GM23338 (cell line): Measurements from ENCODE around the gene ZNF778. TPM values are rescaled to one million over a fixed set of nuclear protein-coding genes. Genes with fewer than 3 reads are reported as not detected.

ENCODE experiments used
- ATAC-seq: fragments of 200-7000 bp; cut with Tn5 transposase; 3 replicates; pipeline ENCODE4 v1.9.1; 2020
- DNase-seq: peaks from one replicate; pipeline ENCODE4 v3.0.0-alpha.2; 2015; ENCODE audit warnings: low spot score
- H2AFZ ChIP-seq: fragments of 200-600 bp; sonication (generic); 2 replicates; pipeline ENCODE4 v1.8.0; 2016; ENCODE audit warnings: antibody characterized with exemption, mild to moderate bottlenecking, moderate library complexity
- H3F3A ChIP-seq: fragments of 200-600 bp; sonication (generic); replicated peaks from 2 replicates; pipeline ENCODE4 v1.8.0; 2017; ENCODE audit warnings: antibody characterized with exemption, mixed run types, low read depth
- H3K27ac ChIP-seq: fragments of 200-600 bp; sonication (generic); 2 replicates; pipeline ENCODE4 v1.6.1; 2016; ENCODE audit warnings: low read depth
- H3K27me3 ChIP-seq: fragments of 200-600 bp; sonication (generic); 2 replicates; pipeline ENCODE4 v1.8.0; 2016; ENCODE audit warnings: mild to moderate bottlenecking, mixed run types, moderate library complexity; ENCODE audit not compliant: insufficient read depth
- H3K36me3 ChIP-seq: fragments of 200-600 bp; sonication (generic); 2 replicates; pipeline ENCODE4 v1.8.0; 2016; ENCODE audit warnings: mild to moderate bottlenecking; ENCODE audit not compliant: insufficient read depth
- H3K4me1 ChIP-seq: fragments of 200-600 bp; sonication (generic); 2 replicates; pipeline ENCODE4 v1.8.0; 2016; ENCODE audit warnings: mild to moderate bottlenecking, moderate library complexity; ENCODE audit not compliant: insufficient read depth
- H3K4me2 ChIP-seq: fragments of 200-600 bp; sonication (generic); 2 replicates; pipeline ENCODE4 v1.7.1; 2017; ENCODE audit warnings: mixed run types
- H3K4me3 ChIP-seq: fragments of 200-600 bp; sonication (generic); 2 replicates; pipeline ENCODE4 v1.6.1; 2016; ENCODE audit warnings: mixed run types
- H3K79me2 ChIP-seq: fragments of 200-600 bp; sonication (generic); replicated peaks from 2 replicates; pipeline ENCODE4 v1.8.0; 2017; ENCODE audit warnings: mild to moderate bottlenecking; ENCODE audit not compliant: insufficient read depth
- H3K9me2 ChIP-seq: fragments of 200-600 bp; sonication (generic); 2 replicates; pipeline ENCODE4 v1.8.0; 2017; ENCODE audit not compliant: insufficient read depth
- H4K20me1 ChIP-seq: fragments of 200-600 bp; sonication (generic); replicated peaks from 2 replicates; pipeline ENCODE4 v1.8.0; 2017; ENCODE audit warnings: mild to moderate bottlenecking; ENCODE audit not compliant: insufficient read depth
- H3K27ac Mint-ChIP-seq: 2 replicates; pipeline ENCODE4 v1.8.0; 2020; ENCODE audit warnings: inconsistent platforms, mild to moderate bottlenecking, moderate library complexity, mixed read lengths
- H3K27me3 Mint-ChIP-seq: 3 replicates; pipeline ENCODE4 v1.8.0; 2022; ENCODE audit warnings: low read depth, mild to moderate bottlenecking, moderate library complexity, mixed read lengths, inconsistent platforms; ENCODE audit not compliant: insufficient read depth, poor library complexity
- H3K36me3 Mint-ChIP-seq: 3 replicates; pipeline ENCODE4 v1.8.0; 2021; ENCODE audit warnings: low read depth, mild to moderate bottlenecking, inconsistent platforms, moderate library complexity, mixed read lengths
- H3K4me1 Mint-ChIP-seq: 3 replicates; pipeline ENCODE4 v1.8.0; 2020; ENCODE audit warnings: mild to moderate bottlenecking, inconsistent platforms, mixed read lengths
- H3K4me3 Mint-ChIP-seq: 3 replicates; pipeline ENCODE4 v1.8.0; 2021; ENCODE audit warnings: moderate library complexity, mild to moderate bottlenecking, inconsistent platforms, mixed read lengths
- H3K9me3 Mint-ChIP-seq: 3 replicates; pipeline ENCODE4 v1.8.0; 2020; ENCODE audit warnings: moderate library complexity, mild to moderate bottlenecking, inconsistent platforms, mixed read lengths
- CREB1 ChIP-seq: fragments of 250-450 bp; sonication (Bioruptor Pico); IDR thresholded peaks from 2 replicates; pipeline ENCODE4 v1.5.0; 2020; ENCODE audit warnings: low read depth, mild to moderate bottlenecking, moderate library complexity
- EZH2 ChIP-seq: fragments of 200-600 bp; sonication (generic); IDR thresholded peaks from one replicate; pipeline ENCODE4 v1.8.0; 2017; ENCODE audit warnings: antibody characterized with exemption, mild to moderate bottlenecking, low read depth; ENCODE audit not compliant: unreplicated experiment
- EZH2phosphoT487 ChIP-seq: fragments of 200-600 bp; sonication (generic); IDR thresholded peaks from one replicate; pipeline ENCODE4 v1.8.1; 2018; ENCODE audit warnings: antibody characterized with exemption; ENCODE audit not compliant: unreplicated experiment
- JUNB ChIP-seq: IDR thresholded peaks from one replicate; pipeline ENCODE4 v1.6.1; 2016; ENCODE audit warnings: antibody characterized with exemption; ENCODE audit not compliant: unreplicated experiment
- NANOG ChIP-seq: IDR thresholded peaks from 2 replicates; pipeline ENCODE4 v1.6.1; 2016; ENCODE audit warnings: antibody characterized with exemption, borderline replicate concordance
- POLR2AphosphoS5 ChIP-seq: IDR thresholded peaks from 2 replicates; pipeline ENCODE4 v1.6.1; 2016; ENCODE audit warnings: antibody characterized with exemption, low read depth
- STAT1 ChIP-seq: IDR thresholded peaks from one replicate; pipeline ENCODE4 v1.6.1; 2016; ENCODE audit warnings: antibody characterized with exemption; ENCODE audit not compliant: unreplicated experiment
- ZNF114 ChIP-seq: fragments of 250-450 bp; sonication (Bioruptor Pico); IDR thresholded peaks from 2 replicates; pipeline ENCODE4 v1.5.0; 2020; ENCODE audit warnings: mild to moderate bottlenecking, moderate library complexity
- ZNF331 ChIP-seq: fragments of 250-450 bp; sonication (Bioruptor Pico); IDR thresholded peaks from 2 replicates; pipeline ENCODE4 v1.5.0; 2020; ENCODE audit warnings: low read depth, mild to moderate bottlenecking, moderate library complexity
- polyA plus RNA-seq: library from polyadenylated mRNA; unstranded; fragments of >200 nt; fragmentation: Nextera tagmentation; extraction: Ambion mirVana; gene quantifications from 2 replicates; pipeline ENCODE4 v1.2.1, GENCODE V29; 2016
- total RNA-seq: library from RNA; depleted of rRNA; stranded (reverse); fragments of >200 nt; shearing (Covaris generic); gene quantifications from 2 replicates; pipeline ENCODE4 v1.2.3, GENCODE V29; 2014
- TF ChIP-seq, protein P1 (sequence below): IDR thresholded peaks from one replicate; pipeline ENCODE4 v1.6.1; 2018; ENCODE audit warnings: antibody characterized with exemption; ENCODE audit not compliant: unreplicated experiment
- TF ChIP-seq, protein P2 (sequence below): IDR thresholded peaks from 2 replicates; pipeline ENCODE4 v1.6.1; 2016; ENCODE audit warnings: antibody characterized with exemption
- TF ChIP-seq, protein P3 (sequence below), 2 experiments: fragments of 200-600 bp in 1 of 2; sonication (generic) in 1 of 2; conservative IDR thresholded peaks; 2 replicates each; pipeline versions ENCODE4 v1.5.1 to v1.6.1; 2016 to 2017; ENCODE audit warnings: antibody characterized with exemption in 2 of 2, low read depth in 2 of 2, mild to moderate bottlenecking in 2 of 2, moderate library complexity in 1 of 2
- TF ChIP-seq, protein P4 (sequence below): fragments of 250-450 bp; sonication (Bioruptor Pico); IDR thresholded peaks from 2 replicates; pipeline ENCODE4 v1.5.0; 2020; ENCODE audit warnings: mild to moderate bottlenecking, moderate library complexity

The ZNF778 gene
- total and polyA plus RNA-seq, 2 experiments from 2014 or later, result 7.9 to 43.4 TPM

DNA sequence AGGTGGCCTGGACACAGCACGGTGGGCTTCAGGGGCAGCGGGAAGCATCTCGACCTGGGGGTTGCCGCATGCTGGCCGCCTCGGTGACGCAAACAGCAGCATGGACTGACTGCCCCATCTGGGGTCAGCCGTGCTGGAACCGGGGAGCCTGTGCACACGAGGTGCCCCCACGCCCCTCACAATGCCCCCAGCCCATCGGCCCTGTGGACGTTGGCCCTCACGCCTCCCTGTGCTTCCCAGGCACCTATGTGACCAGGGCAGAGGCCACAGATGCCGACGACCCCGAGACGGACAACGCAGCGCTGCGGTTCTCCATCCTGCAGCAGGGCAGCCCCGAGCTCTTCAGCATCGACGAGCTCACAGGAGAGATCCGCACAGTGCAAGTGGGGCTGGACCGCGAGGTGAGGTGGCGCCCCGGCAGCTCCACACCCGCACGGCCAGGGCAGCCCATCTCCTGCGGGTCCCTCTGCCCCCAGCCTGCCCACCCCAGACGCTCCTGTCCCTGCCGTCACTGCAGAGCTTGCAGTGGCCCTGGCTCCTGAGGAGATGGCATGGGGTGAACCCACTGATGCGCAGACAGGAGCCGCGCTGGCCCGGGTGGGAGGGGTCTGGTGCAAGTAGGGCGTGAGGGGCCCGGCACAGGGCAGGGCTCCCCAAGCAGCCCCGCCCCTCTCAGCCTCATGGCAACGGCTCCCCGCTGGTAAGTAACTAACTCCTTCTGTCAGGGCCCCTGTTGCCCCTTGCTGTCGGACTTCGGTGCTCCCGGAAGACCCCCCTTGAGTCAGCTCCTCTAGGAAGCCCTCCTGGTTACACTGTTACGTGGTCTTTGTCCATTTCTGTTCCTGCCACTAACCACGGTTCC lies 32.3 kb upstream of the ZNF778 start:
- H3K27ac Mint-ChIP-seq, result no peak overlapping the region

More for the DNA sequence above, 32.3 kb upstream of the ZNF778 start:
- Histone ChIP-seq H3K9me2 (no peaks in the 10 kb centered on the region), H3K4me1 (no peaks in the 10 kb centered on the region), H3K4me2 (no peak overlapping the region), H4K20me1 (no peaks in the 10 kb centered on the region), H2AFZ (no peak overlapping the region), H3K79me2 (no peaks in the 10 kb centered on the region), H3F3A (no peaks in the 10 kb centered on the region), H3K4me3 (no peak overlapping the region), H3K27ac (no peak overlapping the region), H3K27me3 (no peaks in the 10 kb centered on the region), H3K36me3 (no peaks in the 10 kb centered on the region)
- Mint-ChIP-seq H3K4me1 (no peaks in the 10 kb centered on the region), H3K27me3 (peaks cover 7% of the 10 kb centered on the region), H3K36me3 (no peaks in the 10 kb centered on the region), H3K9me3 (peaks cover 3% of the 10 kb centered on the region; the same call in 1 of the 3 replicates), H3K4me3 (no peak overlapping the region)
- TF ChIP-seq JUNB (no peak), EZH2 (no peak), EZH2phosphoT487 (no peak), ZNF114 (CRISPR knock-in tag) (no peak), CREB1 (CRISPR knock-in tag) (no peak), POLR2AphosphoS5 (no peak), NANOG (no peak), ZNF331 (CRISPR knock-in tag) (no peak), STAT1 (no peak)
- TF ChIP-seq, protein P1, sequence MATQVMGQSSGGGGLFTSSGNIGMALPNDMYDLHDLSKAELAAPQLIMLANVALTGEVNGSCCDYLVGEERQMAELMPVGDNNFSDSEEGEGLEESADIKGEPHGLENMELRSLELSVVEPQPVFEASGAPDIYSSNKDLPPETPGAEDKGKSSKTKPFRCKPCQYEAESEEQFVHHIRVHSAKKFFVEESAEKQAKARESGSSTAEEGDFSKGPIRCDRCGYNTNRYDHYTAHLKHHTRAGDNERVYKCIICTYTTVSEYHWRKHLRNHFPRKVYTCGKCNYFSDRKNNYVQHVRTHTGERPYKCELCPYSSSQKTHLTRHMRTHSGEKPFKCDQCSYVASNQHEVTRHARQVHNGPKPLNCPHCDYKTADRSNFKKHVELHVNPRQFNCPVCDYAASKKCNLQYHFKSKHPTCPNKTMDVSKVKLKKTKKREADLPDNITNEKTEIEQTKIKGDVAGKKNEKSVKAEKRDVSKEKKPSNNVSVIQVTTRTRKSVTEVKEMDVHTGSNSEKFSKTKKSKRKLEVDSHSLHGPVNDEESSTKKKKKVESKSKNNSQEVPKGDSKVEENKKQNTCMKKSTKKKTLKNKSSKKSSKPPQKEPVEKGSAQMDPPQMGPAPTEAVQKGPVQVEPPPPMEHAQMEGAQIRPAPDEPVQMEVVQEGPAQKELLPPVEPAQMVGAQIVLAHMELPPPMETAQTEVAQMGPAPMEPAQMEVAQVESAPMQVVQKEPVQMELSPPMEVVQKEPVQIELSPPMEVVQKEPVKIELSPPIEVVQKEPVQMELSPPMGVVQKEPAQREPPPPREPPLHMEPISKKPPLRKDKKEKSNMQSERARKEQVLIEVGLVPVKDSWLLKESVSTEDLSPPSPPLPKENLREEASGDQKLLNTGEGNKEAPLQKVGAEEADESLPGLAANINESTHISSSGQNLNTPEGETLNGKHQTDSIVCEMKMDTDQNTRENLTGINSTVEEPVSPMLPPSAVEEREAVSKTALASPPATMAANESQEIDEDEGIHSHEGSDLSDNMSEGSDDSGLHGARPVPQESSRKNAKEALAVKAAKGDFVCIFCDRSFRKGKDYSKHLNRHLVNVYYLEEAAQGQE, result no peak
- TF ChIP-seq, protein P2, sequence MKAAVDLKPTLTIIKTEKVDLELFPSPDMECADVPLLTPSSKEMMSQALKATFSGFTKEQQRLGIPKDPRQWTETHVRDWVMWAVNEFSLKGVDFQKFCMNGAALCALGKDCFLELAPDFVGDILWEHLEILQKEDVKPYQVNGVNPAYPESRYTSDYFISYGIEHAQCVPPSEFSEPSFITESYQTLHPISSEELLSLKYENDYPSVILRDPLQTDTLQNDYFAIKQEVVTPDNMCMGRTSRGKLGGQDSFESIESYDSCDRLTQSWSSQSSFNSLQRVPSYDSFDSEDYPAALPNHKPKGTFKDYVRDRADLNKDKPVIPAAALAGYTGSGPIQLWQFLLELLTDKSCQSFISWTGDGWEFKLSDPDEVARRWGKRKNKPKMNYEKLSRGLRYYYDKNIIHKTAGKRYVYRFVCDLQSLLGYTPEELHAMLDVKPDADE, result no peak
- TF ChIP-seq, protein P3, sequence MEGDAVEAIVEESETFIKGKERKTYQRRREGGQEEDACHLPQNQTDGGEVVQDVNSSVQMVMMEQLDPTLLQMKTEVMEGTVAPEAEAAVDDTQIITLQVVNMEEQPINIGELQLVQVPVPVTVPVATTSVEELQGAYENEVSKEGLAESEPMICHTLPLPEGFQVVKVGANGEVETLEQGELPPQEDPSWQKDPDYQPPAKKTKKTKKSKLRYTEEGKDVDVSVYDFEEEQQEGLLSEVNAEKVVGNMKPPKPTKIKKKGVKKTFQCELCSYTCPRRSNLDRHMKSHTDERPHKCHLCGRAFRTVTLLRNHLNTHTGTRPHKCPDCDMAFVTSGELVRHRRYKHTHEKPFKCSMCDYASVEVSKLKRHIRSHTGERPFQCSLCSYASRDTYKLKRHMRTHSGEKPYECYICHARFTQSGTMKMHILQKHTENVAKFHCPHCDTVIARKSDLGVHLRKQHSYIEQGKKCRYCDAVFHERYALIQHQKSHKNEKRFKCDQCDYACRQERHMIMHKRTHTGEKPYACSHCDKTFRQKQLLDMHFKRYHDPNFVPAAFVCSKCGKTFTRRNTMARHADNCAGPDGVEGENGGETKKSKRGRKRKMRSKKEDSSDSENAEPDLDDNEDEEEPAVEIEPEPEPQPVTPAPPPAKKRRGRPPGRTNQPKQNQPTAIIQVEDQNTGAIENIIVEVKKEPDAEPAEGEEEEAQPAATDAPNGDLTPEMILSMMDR (conservative IDR thresholded peaks at IDR 0.05; ENCODE audit: low read depth in 2 of 2), result no peak
- TF ChIP-seq, protein P4, sequence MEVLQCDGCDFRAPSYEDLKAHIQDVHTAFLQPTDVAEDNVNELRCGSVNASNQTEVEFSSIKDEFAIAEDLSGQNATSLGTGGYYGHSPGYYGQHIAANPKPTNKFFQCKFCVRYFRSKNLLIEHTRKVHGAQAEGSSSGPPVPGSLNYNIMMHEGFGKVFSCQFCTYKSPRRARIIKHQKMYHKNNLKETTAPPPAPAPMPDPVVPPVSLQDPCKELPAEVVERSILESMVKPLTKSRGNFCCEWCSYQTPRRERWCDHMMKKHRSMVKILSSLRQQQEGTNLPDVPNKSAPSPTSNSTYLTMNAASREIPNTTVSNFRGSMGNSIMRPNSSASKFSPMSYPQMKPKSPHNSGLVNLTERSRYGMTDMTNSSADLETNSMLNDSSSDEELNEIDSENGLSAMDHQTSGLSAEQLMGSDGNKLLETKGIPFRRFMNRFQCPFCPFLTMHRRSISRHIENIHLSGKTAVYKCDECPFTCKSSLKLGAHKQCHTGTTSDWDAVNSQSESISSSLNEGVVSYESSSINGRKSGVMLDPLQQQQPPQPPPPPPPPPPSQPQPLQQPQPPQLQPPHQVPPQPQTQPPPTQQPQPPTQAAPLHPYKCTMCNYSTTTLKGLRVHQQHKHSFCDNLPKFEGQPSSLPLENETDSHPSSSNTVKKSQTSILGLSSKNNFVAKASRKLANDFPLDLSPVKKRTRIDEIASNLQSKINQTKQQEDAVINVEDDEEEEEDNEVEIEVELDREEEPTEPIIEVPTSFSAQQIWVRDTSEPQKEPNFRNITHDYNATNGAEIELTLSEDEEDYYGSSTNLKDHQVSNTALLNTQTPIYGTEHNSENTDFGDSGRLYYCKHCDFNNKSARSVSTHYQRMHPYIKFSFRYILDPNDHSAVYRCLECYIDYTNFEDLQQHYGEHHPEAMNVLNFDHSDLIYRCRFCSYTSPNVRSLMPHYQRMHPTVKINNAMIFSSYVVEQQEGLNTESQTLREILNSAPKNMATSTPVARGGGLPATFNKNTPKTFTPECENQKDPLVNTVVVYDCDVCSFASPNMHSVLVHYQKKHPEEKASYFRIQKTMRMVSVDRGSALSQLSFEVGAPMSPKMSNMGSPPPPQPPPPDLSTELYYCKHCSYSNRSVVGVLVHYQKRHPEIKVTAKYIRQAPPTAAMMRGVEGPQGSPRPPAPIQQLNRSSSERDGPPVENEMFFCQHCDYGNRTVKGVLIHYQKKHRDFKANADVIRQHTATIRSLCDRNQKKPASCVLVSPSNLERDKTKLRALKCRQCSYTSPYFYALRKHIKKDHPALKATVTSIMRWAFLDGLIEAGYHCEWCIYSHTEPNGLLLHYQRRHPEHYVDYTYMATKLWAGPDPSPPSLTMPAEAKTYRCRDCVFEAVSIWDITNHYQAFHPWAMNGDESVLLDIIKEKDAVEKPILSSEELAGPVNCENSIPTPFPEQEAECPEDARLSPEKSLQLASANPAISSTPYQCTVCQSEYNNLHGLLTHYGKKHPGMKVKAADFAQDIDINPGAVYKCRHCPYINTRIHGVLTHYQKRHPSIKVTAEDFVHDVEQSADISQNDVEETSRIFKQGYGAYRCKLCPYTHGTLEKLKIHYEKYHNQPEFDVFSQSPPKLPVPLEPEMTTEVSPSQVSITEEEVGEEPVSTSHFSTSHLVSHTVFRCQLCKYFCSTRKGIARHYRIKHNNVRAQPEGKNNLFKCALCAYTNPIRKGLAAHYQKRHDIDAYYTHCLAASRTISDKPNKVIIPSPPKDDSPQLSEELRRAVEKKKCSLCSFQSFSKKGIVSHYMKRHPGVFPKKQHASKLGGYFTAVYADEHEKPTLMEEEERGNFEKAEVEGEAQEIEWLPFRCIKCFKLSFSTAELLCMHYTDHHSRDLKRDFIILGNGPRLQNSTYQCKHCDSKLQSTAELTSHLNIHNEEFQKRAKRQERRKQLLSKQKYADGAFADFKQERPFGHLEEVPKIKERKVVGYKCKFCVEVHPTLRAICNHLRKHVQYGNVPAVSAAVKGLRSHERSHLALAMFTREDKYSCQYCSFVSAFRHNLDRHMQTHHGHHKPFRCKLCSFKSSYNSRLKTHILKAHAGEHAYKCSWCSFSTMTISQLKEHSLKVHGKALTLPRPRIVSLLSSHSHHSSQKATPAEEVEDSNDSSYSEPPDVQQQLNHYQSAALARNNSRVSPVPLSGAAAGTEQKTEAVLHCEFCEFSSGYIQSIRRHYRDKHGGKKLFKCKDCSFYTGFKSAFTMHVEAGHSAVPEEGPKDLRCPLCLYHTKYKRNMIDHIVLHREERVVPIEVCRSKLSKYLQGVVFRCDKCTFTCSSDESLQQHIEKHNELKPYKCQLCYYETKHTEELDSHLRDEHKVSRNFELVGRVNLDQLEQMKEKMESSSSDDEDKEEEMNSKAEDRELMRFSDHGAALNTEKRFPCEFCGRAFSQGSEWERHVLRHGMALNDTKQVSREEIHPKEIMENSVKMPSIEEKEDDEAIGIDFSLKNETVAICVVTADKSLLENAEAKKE, result no peak
- DNase-seq, result peak; percentile 48
- ATAC-seq, result peak; percentile 65
